IMR-90 (cell line): Measurements from ENCODE around the gene DPF1. TPM values are rescaled to one million over a fixed set of nuclear protein-coding genes. Genes with fewer than 3 reads are reported as not detected.

Experiments used
- ATAC-seq: fragments of 200-7000 bp; cut with Tn5 transposase; 2 replicates; pipeline ENCODE4 v1.9.1; 2020; ENCODE audit warnings: low read depth, mild to moderate bottlenecking, moderate library complexity
- BruUV-seq: library from RNA; stranded (reverse); fragments of 400-500 nt; replicated peaks from 2 replicates; lab custom pipeline; 2021; lab: Mats Ljungman, UMichigan
- CTCF ChIA-PET: fragments of 300-600 bp; formaldehyde crosslinking; extraction: SDS; loops from one replicate; lab custom pipeline; 2021; ENCODE audit warnings: antibody characterized with exemption; lab: Yijun Ruan, JAX
- POLR2A ChIA-PET: fragments of 300-600 bp; sonication (Branson Sonifier 250); formaldehyde crosslinking; loops from one replicate; lab custom pipeline; 2022; ENCODE audit warnings: antibody characterized with exemption; ENCODE audit not compliant: unreplicated experiment; lab: Charles Lee
- DNase-seq: peaks from one replicate; pipeline ENCODE4 v3.0.0; 2013
- H2AFZ ChIP-seq: replicated peaks from 2 replicates; pipeline ENCODE3; 2013; ENCODE audit warnings: low read length, mild to moderate bottlenecking; ENCODE audit not compliant: poor library complexity
- H2AK5ac ChIP-seq: 2 replicates; pipeline ENCODE4 v1.6.1; 2013; ENCODE audit warnings: low read depth, low read length, inconsistent platforms
- H2AK9ac ChIP-seq: replicated peaks from 2 replicates; pipeline ENCODE3; 2013; ENCODE audit warnings: mild to moderate bottlenecking, low read depth, low read length, moderate library complexity; ENCODE audit not compliant: poor library complexity
- H2BK120ac ChIP-seq: 2 replicates; pipeline ENCODE4 v1.6.1; 2013; ENCODE audit warnings: low read depth, low read length, inconsistent platforms
- H2BK15ac ChIP-seq: 3 replicates; pipeline ENCODE4 v1.6.1; 2013; ENCODE audit warnings: low read depth, low read length, inconsistent platforms
- H2BK20ac ChIP-seq: 2 replicates; pipeline ENCODE4 v1.6.1; 2013; ENCODE audit warnings: low read depth, mild to moderate bottlenecking, inconsistent platforms, low read length, moderate library complexity
- H2BK5ac ChIP-seq: 2 replicates; pipeline ENCODE4 v1.6.1; 2013; ENCODE audit warnings: mild to moderate bottlenecking, low read depth, low read length, inconsistent platforms; ENCODE audit not compliant: poor library complexity, severe bottlenecking
- H3K14ac ChIP-seq: replicated peaks from 2 replicates; pipeline ENCODE4 v1.6.1; 2013; ENCODE audit warnings: low read depth, low read length, inconsistent platforms
- H3K18ac ChIP-seq: 2 replicates; pipeline ENCODE4 v1.6.1; 2013; ENCODE audit warnings: low read depth, low read length, control low read depth
- H3K23ac ChIP-seq: 2 replicates; pipeline ENCODE4 v1.6.1; 2013; ENCODE audit warnings: low read depth, low read length, inconsistent platforms
- H3K27ac ChIP-seq: 2 replicates; pipeline ENCODE4 v1.5.1; 2013; ENCODE audit warnings: mild to moderate bottlenecking, control low read depth, low read length; ENCODE audit not compliant: insufficient read depth
- H3K27me3 ChIP-seq: 2 replicates; pipeline ENCODE4 v1.6.1; 2013; ENCODE audit warnings: low read length; ENCODE audit not compliant: control insufficient read depth, insufficient read depth
- H3K36me3 ChIP-seq: 2 replicates; pipeline ENCODE4 v1.6.1; 2013; ENCODE audit warnings: low read length, mixed read lengths; ENCODE audit not compliant: control insufficient read depth, insufficient read depth
- H3K4ac ChIP-seq: 2 replicates; pipeline ENCODE4 v1.6.1; 2013; ENCODE audit warnings: low read depth, low read length, inconsistent platforms
- H3K4me1 ChIP-seq: 2 replicates; pipeline ENCODE4 v1.6.1; 2013; ENCODE audit warnings: low read length, mixed read lengths; ENCODE audit not compliant: control insufficient read depth, insufficient read depth
- H3K4me2 ChIP-seq: 2 replicates; pipeline ENCODE4 v1.6.1; 2013; ENCODE audit warnings: low read depth, mild to moderate bottlenecking, control low read depth, low read length, moderate library complexity
- H3K4me3 ChIP-seq: 2 replicates; pipeline ENCODE4 v1.5.1; 2013; ENCODE audit warnings: low read depth, mild to moderate bottlenecking, control low read depth, low read length, moderate library complexity; ENCODE audit not compliant: insufficient read depth
- H3K56ac ChIP-seq: 2 replicates; pipeline ENCODE4 v1.6.1; 2013; ENCODE audit warnings: low read length, inconsistent platforms; ENCODE audit not compliant: insufficient read depth; ENCODE audit errors: extremely low read depth
- H3K79me1 ChIP-seq, 2 experiments: 2 replicates each; pipeline ENCODE4 v1.6.1; 2013; ENCODE audit warnings: low read length in 2 of 2, inconsistent platforms in 1 of 2, low read depth in 1 of 2
- H3K9ac ChIP-seq: 2 replicates; pipeline ENCODE4 v1.6.1; 2013; ENCODE audit warnings: low read depth, low read length, control low read depth
- H3K9me1 ChIP-seq: 2 replicates; pipeline ENCODE4 v1.6.1; 2013; ENCODE audit warnings: low read length, inconsistent platforms; ENCODE audit not compliant: insufficient read depth
- H3K9me3 ChIP-seq: 2 replicates; pipeline ENCODE4 v1.6.1; 2013; ENCODE audit warnings: low read length; ENCODE audit not compliant: control insufficient read depth, insufficient read depth
- H4K20me1 ChIP-seq: 2 replicates; pipeline ENCODE4 v1.6.1; 2013; ENCODE audit warnings: low read length, inconsistent platforms; ENCODE audit not compliant: insufficient read depth
- H4K5ac ChIP-seq: 2 replicates; pipeline ENCODE4 v1.6.1; 2013; ENCODE audit warnings: mild to moderate bottlenecking, low read depth, low read length, control low read depth
- H4K8ac ChIP-seq, 2 experiments: 2 replicates each; pipeline ENCODE4 v1.6.1; 2013; ENCODE audit warnings: low read depth in 2 of 2, low read length in 2 of 2, control low read depth in 1 of 2, inconsistent platforms in 1 of 2
- H4K91ac ChIP-seq: 2 replicates; pipeline ENCODE4 v1.6.1; 2013; ENCODE audit warnings: low read depth, low read length, inconsistent platforms; ENCODE audit not compliant: insufficient read depth
- NFE2L2 ChIP-seq: fragments of 150-350 bp; IDR thresholded peaks from 2 replicates; pipeline ENCODE4 v1.6.1; 2016; ENCODE audit warnings: low read depth, mild to moderate bottlenecking, low read length
- WGBS, 2 experiments: methylation state at CpG; one replicate each; pipeline versions ENCODE4 v1.1.5 to v1.1.7; 2013; ENCODE audit warnings: missing lambda C conversion rate in 2 of 2; ENCODE audit not compliant: insufficient read length in 1 of 2; ENCODE audit errors: extremely low coverage in 2 of 2; 5-methylcytosine and 5-hydroxymethylcytosine counted together
- dilution Hi-C: fragments of 300-500 bp; cut with HindIII; formaldehyde crosslinking; loops from one replicate; pipeline ENCODE4 v1.14.3; 2018; ENCODE audit warnings: low sequenced_read_pairs; ENCODE audit not compliant: unreplicated experiment
- in situ Hi-C: fragments of 300-500 bp; cut with MboI; formaldehyde crosslinking; loops from 3 replicates; pipeline ENCODE4 v1.14.3; 2019; ENCODE audit warnings: low sequenced_read_pairs, inconsistent platforms, mixed read lengths
- intact Hi-C: fragments of 100-400 bp; cut with micrococcal nuclease; formaldehyde crosslinking; loops from 2 replicates; pipeline ENCODE4 v1.10.0; 2022
- polyA plus RNA-seq, 3 experiments: library from polyadenylated mRNA; depleted of rRNA; stranded (reverse); fragments of >200 nt; gene quantifications; 2 replicates each; pipeline ENCODE4 v1.2.3, GENCODE V29; 2012; ENCODE audit warnings: low replicate concordance in 1 of 3
- total RNA-seq: library from RNA; depleted of rRNA; stranded (reverse); fragments of >200 nt; gene quantifications from 2 replicates; pipeline ENCODE4 v1.2.3, GENCODE V29; 2012

The DPF1 gene
- total and polyA plus RNA-seq, 2 of the 4 experiments (the other 2 are of a cell fraction): 3.2 to 5.5 TPM

GRCh38 chr19:38190793-38191192 is 33.2 kb downstream of the DPF1 start:
- intact Hi-C loops (no loop called here), in situ Hi-C loops (no loop called here), dilution Hi-C loops (no loop called here)
- no peaks in the 10 kb centered on the region for H3K27me3 ChIP-seq
- no peak overlapping the region for H3K4me2 ChIP-seq
- no peak overlapping the region for H3K56ac ChIP-seq
- no peak overlapping the region for H2AK9ac ChIP-seq
- no peaks in the 10 kb centered on the region for H4K20me1 ChIP-seq
- no peak overlapping the region for H2AK5ac ChIP-seq
- H2BK20ac ChIP-seq: no peak overlapping the region
- H4K8ac ChIP-seq: no peak overlapping the region
- no peaks in the 10 kb centered on the region for H3K4me1 ChIP-seq
- peaks cover 15% of the 10 kb centered on the region for H3K36me3 ChIP-seq
- H3K9ac ChIP-seq: no peak overlapping the region
- H4K5ac ChIP-seq: no peak overlapping the region
- no peak overlapping the region for H3K4ac ChIP-seq
- H3K18ac ChIP-seq: no peak overlapping the region
- no peak overlapping the region for H3K4me3 ChIP-seq
- no peak for DNase-seq
- no peak overlapping the region for H2AFZ ChIP-seq
- H4K91ac ChIP-seq: no peak overlapping the region
- BruUV-seq: no TSS peak
- H2BK5ac ChIP-seq: no peak overlapping the region
- no peak for ATAC-seq
- no peak for TF ChIP-seq NFE2L2
- H3K9me3 ChIP-seq: no peaks in the 10 kb centered on the region
- no peak overlapping the region for H3K14ac ChIP-seq
- H3K23ac ChIP-seq: no peak overlapping the region
- POLR2A ChIA-PET: no interaction called here
- no CpG with 5 or more reads among the region's 6 CpGs for WGBS, 2 experiments
- CTCF ChIA-PET: no interaction called here
- no peak overlapping the region for H2BK120ac ChIP-seq
- H2BK15ac ChIP-seq: no peak overlapping the region
- H3K79me1 ChIP-seq: peaks cover 0 to 10% of the 10 kb centered on the region in 2 experiments; a peak in 3 of 4 replicates
- H3K9me1 ChIP-seq: no peaks in the 10 kb centered on the region
- H3K27ac ChIP-seq: no peak overlapping the region
